ENCODE results near the gene PROM2. TPM values are rescaled to one million over a fixed set of nuclear protein-coding genes. Genes with fewer than 3 reads are reported as not detected.

PROM2 gene
- total and polyA plus RNA-seq, 12 donors = 0.07 to 4.5 (median 0.84) TPM; not detected in 2

GRCh38 chr2:95310651-95311050 lies 36.4 kb downstream of the PROM2 start:
- TF ChIP-seq POLR2A (IDR thresholded peaks at IDR 0.05) = no peak
- TF ChIP-seq, protein P1, sequence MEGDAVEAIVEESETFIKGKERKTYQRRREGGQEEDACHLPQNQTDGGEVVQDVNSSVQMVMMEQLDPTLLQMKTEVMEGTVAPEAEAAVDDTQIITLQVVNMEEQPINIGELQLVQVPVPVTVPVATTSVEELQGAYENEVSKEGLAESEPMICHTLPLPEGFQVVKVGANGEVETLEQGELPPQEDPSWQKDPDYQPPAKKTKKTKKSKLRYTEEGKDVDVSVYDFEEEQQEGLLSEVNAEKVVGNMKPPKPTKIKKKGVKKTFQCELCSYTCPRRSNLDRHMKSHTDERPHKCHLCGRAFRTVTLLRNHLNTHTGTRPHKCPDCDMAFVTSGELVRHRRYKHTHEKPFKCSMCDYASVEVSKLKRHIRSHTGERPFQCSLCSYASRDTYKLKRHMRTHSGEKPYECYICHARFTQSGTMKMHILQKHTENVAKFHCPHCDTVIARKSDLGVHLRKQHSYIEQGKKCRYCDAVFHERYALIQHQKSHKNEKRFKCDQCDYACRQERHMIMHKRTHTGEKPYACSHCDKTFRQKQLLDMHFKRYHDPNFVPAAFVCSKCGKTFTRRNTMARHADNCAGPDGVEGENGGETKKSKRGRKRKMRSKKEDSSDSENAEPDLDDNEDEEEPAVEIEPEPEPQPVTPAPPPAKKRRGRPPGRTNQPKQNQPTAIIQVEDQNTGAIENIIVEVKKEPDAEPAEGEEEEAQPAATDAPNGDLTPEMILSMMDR (IDR thresholded peaks at IDR 0.05) = no peak
- DNase-seq = no peak
- H3K4me1 ChIP-seq (replicated peaks in 1 of 2) = no peaks in the 10 kb centered on the region
- H3K27ac ChIP-seq = no peak overlapping the region
- 80 to 88% (median 88%) methylated on average over 4 of the region's 4 CpGs; no CpG with 5 or more reads in 1 of the 4 donors for WGBS, 4 donors
- no peaks in the 10 kb centered on the region for H3K27me3 ChIP-seq
- no peak overlapping the region for H3K4me3 ChIP-seq
- H3K9me3 ChIP-seq (replicated peaks in 1 of 3) = no peaks in the 10 kb centered on the region
- no peaks in the 10 kb centered on the region for H3K36me3 ChIP-seq (replicated peaks in 1 of 2)
- intact Hi-C loops (cut with DNase I) = no loop called here

GRCh38 chr2:95311815-95312542 lies 37.7 kb downstream of the PROM2 start:
- no peak overlapping the region for H3K27ac ChIP-seq
- no peaks in the 10 kb centered on the region for H3K4me1 ChIP-seq (replicated peaks in 1 of 2)
- no peak overlapping the region for H3K4me3 ChIP-seq
- no peak for DNase-seq
- H3K36me3 ChIP-seq (replicated peaks in 1 of 2) = no peaks in the 10 kb centered on the region
- intact Hi-C loops (cut with DNase I) = no loop called here
- TF ChIP-seq, protein P1 (IDR thresholded peaks at IDR 0.05) = no peak
- TF ChIP-seq POLR2A (IDR thresholded peaks at IDR 0.05) = no peak
- H3K27me3 ChIP-seq = no peaks in the 10 kb centered on the region
- 73 to 83% (median 77%) methylated on average over 16 to 26 of the region's 26 CpGs for WGBS, 4 donors
- no peaks in the 10 kb centered on the region for H3K9me3 ChIP-seq (replicated peaks in 1 of 3)

- TF ChIP-seq, protein P1 (IDR thresholded peaks at IDR 0.05) = no peak
- no peak for TF ChIP-seq POLR2A (IDR thresholded peaks at IDR 0.05)
- Histone ChIP-seq H3K36me3 (replicated peaks in 1 of 2) (no peaks in the 10 kb centered on the region), H3K27ac (no peak overlapping the region), H3K9me3 (replicated peaks in 1 of 3) (no peaks in the 10 kb centered on the region), H3K4me1 (replicated peaks in 1 of 2) (no peaks in the 10 kb centered on the region), H3K4me3 (no peak overlapping the region), H3K27me3 (no peaks in the 10 kb centered on the region)
- DNase-seq = no peak
- 73 to 83% (median 79%) methylated on average over 8 to 24 of the region's 24 CpGs for WGBS, 4 donors
- intact Hi-C loops (cut with DNase I) = no loop called here
Observed at GRCh38 chr2:95312543-95313201, 38.4 kb downstream of the PROM2 start.

DNA sequence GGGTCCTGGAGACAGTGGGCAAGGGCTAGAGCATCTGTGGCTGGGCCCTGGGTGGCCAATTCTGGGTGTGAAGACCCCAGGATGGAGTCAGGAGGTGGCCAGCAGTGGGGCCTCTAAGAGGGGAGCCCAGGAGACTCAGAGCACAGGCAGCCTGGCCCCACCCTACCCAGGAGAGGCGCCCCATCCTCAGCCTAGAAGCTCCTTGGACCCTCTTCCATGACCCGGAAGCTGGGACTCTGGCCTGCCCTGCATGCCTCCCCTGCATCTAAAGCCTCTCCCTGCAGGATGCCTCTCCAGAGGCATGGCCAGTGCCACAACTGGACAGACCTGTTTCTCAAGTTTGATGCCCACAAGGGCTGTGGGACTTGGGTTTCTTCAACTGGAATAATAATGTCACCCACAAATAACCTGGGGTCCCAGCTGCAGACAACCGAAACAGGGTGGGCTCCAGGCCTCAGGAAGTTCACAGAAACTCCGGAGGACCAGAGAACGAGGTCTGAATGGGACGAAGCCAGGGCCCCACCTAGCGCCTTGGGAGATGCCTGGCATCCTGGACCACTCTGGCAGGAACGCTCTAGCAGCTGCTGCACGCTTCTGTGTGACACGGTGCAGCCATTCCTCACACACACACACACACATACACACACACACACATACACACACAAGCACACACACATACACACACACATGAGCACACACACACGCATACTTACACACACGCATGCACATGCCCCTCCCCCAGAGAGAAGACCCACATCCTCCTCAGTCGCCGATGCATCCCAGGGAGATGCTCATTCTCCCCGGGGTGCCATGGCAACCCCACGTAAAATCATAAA lies 39.3 kb downstream of the PROM2 start:
- WGBS, 4 donors = 85 to 94% (median 87%) methylated on average over 8 to 16 of the region's 16 CpGs
- no peaks in the 10 kb centered on the region for H3K27me3 ChIP-seq
- H3K9me3 ChIP-seq (replicated peaks in 1 of 3) = no peaks in the 10 kb centered on the region
- DNase-seq = no peak
- TF ChIP-seq, protein P1 (IDR thresholded peaks at IDR 0.05) = no peak
- no peak for TF ChIP-seq POLR2A (IDR thresholded peaks at IDR 0.05)
- intact Hi-C loops (cut with DNase I) = no loop called here
- no peaks in the 10 kb centered on the region for H3K36me3 ChIP-seq (replicated peaks in 1 of 2)
- no peak overlapping the region for H3K27ac ChIP-seq
- H3K4me1 ChIP-seq (replicated peaks in 1 of 2) = no peaks in the 10 kb centered on the region
- H3K4me3 ChIP-seq = no peak overlapping the region
